H1 (cell line): ENCODE measurements around the gene CCDC182. TPM values are rescaled to one million over a fixed set of nuclear protein-coding genes. Genes with fewer than 3 reads are reported as not detected.

Experiments used
- CTCF ChIA-PET: fragments of 300-600 bp; sonication (Branson Sonifier 250); formaldehyde crosslinking; loops from one replicate; lab custom pipeline; 2021; ENCODE audit not compliant: partially characterized antibody; lab: Charles Lee
- POLR2A ChIA-PET: fragments of 300-600 bp; sonication (Branson Sonifier 250); formaldehyde crosslinking; loops from one replicate; lab custom pipeline; 2021; ENCODE audit warnings: inconsistent platforms; ENCODE audit not compliant: partially characterized antibody; lab: Charles Lee
- DNase-seq, 2 experiments: peaks; one replicate each; pipeline versions ENCODE4 v3.0.0 to v3.0.0-alpha.2; 2010 to 2022; ENCODE audit warnings: low spot score in 2 of 2, low read depth in 1 of 2, mixed read lengths in 1 of 2
- FAIRE-seq: peaks from 2 replicates; lab custom pipeline; 2011; peaks lifted over from hg19 to GRCh38; lab: Jason Lieb, UNC
- H2AFZ ChIP-seq: 2 replicates; pipeline ENCODE4 v1.8.1; 2012; ENCODE audit warnings: low read length, inconsistent platforms
- H2AK5ac ChIP-seq: 2 replicates; pipeline ENCODE4 v1.6.1; 2013; ENCODE audit warnings: low read depth, low read length
- H2BK120ac ChIP-seq: replicated peaks from 2 replicates; pipeline ENCODE3; 2013; ENCODE audit warnings: low read depth, low read length, inconsistent platforms
- H2BK12ac ChIP-seq: 2 replicates; pipeline ENCODE4 v1.6.1; 2013; ENCODE audit warnings: low read depth, low read length
- H2BK15ac ChIP-seq: 2 replicates; pipeline ENCODE4 v1.6.1; 2013; ENCODE audit warnings: low read length
- H2BK20ac ChIP-seq: 2 replicates; pipeline ENCODE4 v1.6.1; 2013; ENCODE audit warnings: low read length
- H2BK5ac ChIP-seq: 2 replicates; pipeline ENCODE4 v1.6.1; 2013; ENCODE audit warnings: low read depth, low read length
- H3K14ac ChIP-seq: 2 replicates; pipeline ENCODE4 v1.6.1; 2013; ENCODE audit warnings: inconsistent platforms; ENCODE audit not compliant: insufficient read length
- H3K18ac ChIP-seq: 2 replicates; pipeline ENCODE4 v1.6.1; 2013; ENCODE audit warnings: low read length; ENCODE audit errors: extremely low read depth
- H3K23ac ChIP-seq: 2 replicates; pipeline ENCODE4 v1.6.1; 2013; ENCODE audit warnings: inconsistent platforms; ENCODE audit not compliant: insufficient read length
- H3K23me2 ChIP-seq: 2 replicates; pipeline ENCODE4 v1.6.1; 2013; ENCODE audit warnings: low read depth, low read length
- H3K27ac ChIP-seq: 2 replicates; pipeline ENCODE4 v1.6.1; 2011; ENCODE audit warnings: low read depth, low read length, inconsistent platforms
- H3K27me3 ChIP-seq, 4 experiments: replicated peaks in 1 of 4; 1 replicate in 1 of 4; 2 replicates in 3 of 4; pipeline versions ENCODE4 v1.6.1 to v1.8.1; 2011 to 2013; ENCODE audit warnings: low read length in 3 of 4, mild to moderate bottlenecking in 3 of 4, inconsistent platforms in 2 of 4, mixed read lengths in 2 of 4, moderate library complexity in 1 of 4; ENCODE audit not compliant: control insufficient read depth in 3 of 4, insufficient read depth in 3 of 4; ENCODE audit errors: extremely low read depth in 1 of 4
- H3K36me3 ChIP-seq, 4 experiments: 2 replicates each; pipeline versions ENCODE4 v1.6.1 to v1.8.1; 2011 to 2013; ENCODE audit warnings: mild to moderate bottlenecking in 4 of 4, low read length in 3 of 4, moderate library complexity in 2 of 4, control low read depth in 1 of 4, inconsistent platforms in 1 of 4; ENCODE audit not compliant: insufficient read depth in 4 of 4, control insufficient read depth in 2 of 4
- H3K4ac ChIP-seq: replicated peaks from 2 replicates; pipeline ENCODE3; 2013; ENCODE audit warnings: low read length, low read depth, mixed read lengths, inconsistent platforms; ENCODE audit not compliant: insufficient read length
- H3K4me1 ChIP-seq, 4 experiments: replicated peaks in 1 of 4; 1 replicate in 1 of 4; 2 replicates in 3 of 4; pipeline versions ENCODE4 v1.6.1 to v1.8.1; 2011 to 2013; ENCODE audit warnings: low read length in 3 of 4, inconsistent platforms in 2 of 4, mixed read lengths in 1 of 4; ENCODE audit not compliant: insufficient read depth in 4 of 4, control insufficient read depth in 3 of 4
- H3K4me2 ChIP-seq, 2 experiments: 2 replicates each; pipeline versions ENCODE4 v1.6.1 to v1.8.1; 2011 to 2013; ENCODE audit warnings: low read depth in 2 of 2, low read length in 2 of 2, control low read depth in 1 of 2, inconsistent platforms in 1 of 2, mild to moderate bottlenecking in 1 of 2; ENCODE audit not compliant: insufficient read depth in 1 of 2
- H3K4me3 ChIP-seq, 4 experiments: fragments of 200-600, 300-600 bp in 1 of 4; sonication (generic), shearing (Covaris generic), sonication (Bioruptor Twin) in 1 of 4; 2 replicates each; pipeline versions ENCODE4 v1.5.1 to v1.8.1; 2011 to 2016; ENCODE audit warnings: low read length in 4 of 4, low read depth in 3 of 4, control low read depth in 2 of 4, inconsistent platforms in 2 of 4, mild to moderate bottlenecking in 2 of 4, mixed read lengths in 1 of 4, moderate library complexity in 1 of 4; ENCODE audit not compliant: insufficient read depth in 2 of 4; ENCODE audit errors: extremely low read depth in 1 of 4
- H3K56ac ChIP-seq: replicated peaks from 2 replicates; pipeline ENCODE3; 2013; ENCODE audit warnings: low read depth, mild to moderate bottlenecking, mixed read lengths, low read length, inconsistent platforms; ENCODE audit not compliant: insufficient read length
- H3K79me1 ChIP-seq: 2 replicates; pipeline ENCODE4 v1.6.1; 2013; ENCODE audit warnings: low read depth, low read length, control low read depth
- H3K79me2 ChIP-seq, 2 experiments: 2 replicates each; pipeline versions ENCODE4 v1.6.1 to v1.8.1; 2012 to 2013; ENCODE audit warnings: low read length in 2 of 2, mild to moderate bottlenecking in 2 of 2, inconsistent platforms in 1 of 2; ENCODE audit not compliant: insufficient read depth in 2 of 2, control insufficient read depth in 1 of 2
- H3K9ac ChIP-seq, 4 experiments: replicated peaks in 1 of 4; 1 replicate in 1 of 4; 2 replicates in 3 of 4; pipeline versions ENCODE4 v1.6.1 to v1.8.1; 2011 to 2013; ENCODE audit warnings: low read depth in 3 of 4, low read length in 3 of 4, control low read depth in 2 of 4, mild to moderate bottlenecking in 2 of 4, moderate library complexity in 2 of 4, inconsistent platforms in 1 of 4; ENCODE audit errors: extremely low read depth in 1 of 4
- H3K9me3 ChIP-seq, 2 experiments: 2 replicates each; pipeline versions ENCODE4 v1.6.1 to v1.8.1; 2012 to 2013; ENCODE audit warnings: mild to moderate bottlenecking in 2 of 2, moderate library complexity in 2 of 2, control low read depth in 1 of 2, inconsistent platforms in 1 of 2, low read depth in 1 of 2, low read length in 1 of 2, mixed read lengths in 1 of 2; ENCODE audit not compliant: insufficient read depth in 2 of 2
- H4K20me1 ChIP-seq, 2 experiments: replicated peaks in 1 of 2; 2 replicates each; pipeline versions ENCODE3 to v1.8.1; 2011 to 2013; ENCODE audit warnings: inconsistent platforms in 2 of 2, low read length in 2 of 2, mild to moderate bottlenecking in 1 of 2; ENCODE audit not compliant: insufficient read depth in 2 of 2, control insufficient read depth in 1 of 2
- H4K5ac ChIP-seq: 2 replicates; pipeline ENCODE4 v1.6.1; 2013; ENCODE audit warnings: low read length, low read depth, mixed read lengths, inconsistent platforms; ENCODE audit not compliant: insufficient read length
- H4K8ac ChIP-seq: 2 replicates; pipeline ENCODE4 v1.8.0; 2013; ENCODE audit warnings: mild to moderate bottlenecking, moderate library complexity, low read length, inconsistent platforms; ENCODE audit not compliant: insufficient read depth; ENCODE audit errors: extremely low read depth
- H4K91ac ChIP-seq: replicated peaks from 2 replicates; pipeline ENCODE3; 2013; ENCODE audit warnings: low read length, mixed read lengths, inconsistent platforms; ENCODE audit not compliant: insufficient read length
- GABPA ChIP-seq: IDR thresholded peaks from 2 replicates; pipeline ENCODE4 v1.6.1; 2011; ENCODE audit warnings: mild to moderate bottlenecking, low read length, moderate library complexity, borderline replicate concordance; ENCODE audit not compliant: insufficient read depth
- RAD21 ChIP-seq, 2 experiments: IDR thresholded peaks in 1 of 2; conservative IDR thresholded peaks in 1 of 2; 2 replicates each; pipeline ENCODE4 v1.6.1; 2011; ENCODE audit warnings: low read depth in 2 of 2, low read length in 2 of 2, improper control_type of control experiment in 1 of 2, inconsistent platforms in 1 of 2, mild to moderate bottlenecking in 1 of 2, moderate library complexity in 1 of 2
- SP4 ChIP-seq: IDR thresholded peaks from 2 replicates; pipeline ENCODE4 v1.6.1; 2012; ENCODE audit warnings: low read length, inconsistent platforms
- TEAD4 ChIP-seq: IDR thresholded peaks from 2 replicates; pipeline ENCODE4 v1.6.1; 2012; ENCODE audit warnings: low read depth, low read length, inconsistent platforms, mixed read lengths
- WGBS, 2 experiments: shearing (Covaris generic) in 1 of 2; methylation state at CpG; one replicate each; pipeline versions ENCODE4 v1.1.6 to v1.1.7; 2013 to 2015; ENCODE audit warnings: low lambda C conversion rate in 2 of 2, mixed read lengths in 2 of 2, inconsistent platforms in 1 of 2, low coverage in 1 of 2, missing lambda C conversion rate in 1 of 2; ENCODE audit not compliant: insufficient replicate concordance in 2 of 2, insufficient coverage in 1 of 2, insufficient read length in 1 of 2; ENCODE audit errors: extremely low coverage in 1 of 2, missing lambda C conversion rate in 1 of 2; 5-methylcytosine and 5-hydroxymethylcytosine counted together
- polyA plus RNA-seq, 7 experiments: library from polyadenylated mRNA; depleted of rRNA in 3 of 7; stranded (reverse) in 5 of 7; unstranded in 2 of 7; fragments of >200 nt in 5 of 7; fragments of 200-250 nt in 2 of 7; gene quantifications; 1 replicate in 5 of 7; 2 replicates in 1 of 7; 4 replicates in 1 of 7; pipeline versions ENCODE4 v1.2.1 to v1.2.3, GENCODE V29; 2011 to 2013; ENCODE audit warnings: missing spikeins in 2 of 7, mixed read lengths in 2 of 7
- total RNA-seq: library from RNA; stranded (reverse); fragmentation: NEBNext Ultra II Directional; extraction: Animal tissue kit (Norgen Biotek cat#: 25700); gene quantifications from 2 replicates; pipeline ENCODE4 v1.2.1, GENCODE V29; 2021
- TF ChIP-seq, protein P1 (sequence below), 3 experiments: IDR thresholded peaks; 1 replicate in 2 of 3; 2 replicates in 1 of 3; pipeline versions ENCODE4 v1.5.1 to v1.6.1; 2011; ENCODE audit warnings: low read length in 3 of 3, mild to moderate bottlenecking in 3 of 3, inconsistent platforms in 2 of 3, low read depth in 1 of 3, moderate library complexity in 1 of 3; ENCODE audit not compliant: insufficient read depth in 1 of 3; ENCODE audit errors: control extremely low read depth in 1 of 3

Gene CCDC182
- total and polyA plus RNA-seq, 2 of the 8 experiments (the other 6 are each of a cell fraction or from before 2014, with no cell fraction given) = not detected

- H3K4me1 ChIP-seq = no peaks in the 10 kb centered on the region; a peak in 1 of 7 replicates
- no peak overlapping the region for H2AFZ ChIP-seq
- no peaks in the 10 kb centered on the region for H3K36me3 ChIP-seq
- H3K9ac ChIP-seq = no peak overlapping the region
- DNase-seq = no peak
- no peaks in the 10 kb centered on the region for H3K27me3 ChIP-seq
- H4K8ac ChIP-seq = no peak overlapping the region
- H2BK120ac ChIP-seq = no peak overlapping the region
- WGBS, 2 experiments = 90% methylated on average over 7 of the region's 7 CpGs; no CpG with 5 or more reads in 1 of the 2 experiments
- no peak overlapping the region for H3K4me2 ChIP-seq
- H2BK12ac ChIP-seq = no peak overlapping the region
- H3K79me1 ChIP-seq = no peaks in the 10 kb centered on the region
- no peak overlapping the region for H3K4me3 ChIP-seq
- no peaks in the 10 kb centered on the region for H3K23me2 ChIP-seq
- no peak overlapping the region for H3K14ac ChIP-seq
- H3K79me2 ChIP-seq = no peaks in the 10 kb centered on the region
- no peak overlapping the region for H4K91ac ChIP-seq
- no peak overlapping the region for H3K23ac ChIP-seq
- no peak overlapping the region for H3K56ac ChIP-seq
- no peaks in the 10 kb centered on the region for H4K20me1 ChIP-seq
- H2BK15ac ChIP-seq = no peak overlapping the region
- no peak overlapping the region for H3K18ac ChIP-seq
- POLR2A ChIA-PET = no interaction called here
- no peak for FAIRE-seq
- CTCF ChIA-PET = interaction anchor here (0.8 to 2.7 kb wide), 8 partner anchors 10 to 530 kb away, joined by 3 to 28 read pairs (median 4); no protein-coding TSS in a partner anchor
- H3K4ac ChIP-seq = no peak overlapping the region
- TF ChIP-seq RAD21 (IDR thresholded peaks at IDR 0.05 in 1 of 2, conservative IDR thresholded peaks at IDR 0.05 in 1 of 2; ENCODE audit: low read depth in 2 of 2, low read length in 2 of 2) (peak; percentile 52 to 61), TEAD4 (no peak), GABPA (no peak), SP4 (no peak)
- TF ChIP-seq, protein P1, sequence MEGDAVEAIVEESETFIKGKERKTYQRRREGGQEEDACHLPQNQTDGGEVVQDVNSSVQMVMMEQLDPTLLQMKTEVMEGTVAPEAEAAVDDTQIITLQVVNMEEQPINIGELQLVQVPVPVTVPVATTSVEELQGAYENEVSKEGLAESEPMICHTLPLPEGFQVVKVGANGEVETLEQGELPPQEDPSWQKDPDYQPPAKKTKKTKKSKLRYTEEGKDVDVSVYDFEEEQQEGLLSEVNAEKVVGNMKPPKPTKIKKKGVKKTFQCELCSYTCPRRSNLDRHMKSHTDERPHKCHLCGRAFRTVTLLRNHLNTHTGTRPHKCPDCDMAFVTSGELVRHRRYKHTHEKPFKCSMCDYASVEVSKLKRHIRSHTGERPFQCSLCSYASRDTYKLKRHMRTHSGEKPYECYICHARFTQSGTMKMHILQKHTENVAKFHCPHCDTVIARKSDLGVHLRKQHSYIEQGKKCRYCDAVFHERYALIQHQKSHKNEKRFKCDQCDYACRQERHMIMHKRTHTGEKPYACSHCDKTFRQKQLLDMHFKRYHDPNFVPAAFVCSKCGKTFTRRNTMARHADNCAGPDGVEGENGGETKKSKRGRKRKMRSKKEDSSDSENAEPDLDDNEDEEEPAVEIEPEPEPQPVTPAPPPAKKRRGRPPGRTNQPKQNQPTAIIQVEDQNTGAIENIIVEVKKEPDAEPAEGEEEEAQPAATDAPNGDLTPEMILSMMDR (IDR thresholded peaks at IDR 0.05; ENCODE audit: control extremely low read depth in 1 of 3, insufficient read depth in 1 of 3, low read depth in 1 of 3, low read length in 3 of 3) = peak; percentile 16 to 41 (median 23); a peak in 3 of 4 replicates
- H2BK20ac ChIP-seq = no peak overlapping the region
- H2BK5ac ChIP-seq = no peak overlapping the region
- H3K9me3 ChIP-seq = no peaks in the 10 kb centered on the region
- H3K27ac ChIP-seq = no peak overlapping the region
- H2AK5ac ChIP-seq = no peak overlapping the region
- no peak overlapping the region for H4K5ac ChIP-seq
Observed at GRCh38 chr17:57772774-57773173, 27.7 kb upstream of the CCDC182 start.
